Measurements from ENCODE around the gene RNASEH2B. TPM values are rescaled to one million over a fixed set of nuclear protein-coding genes. Genes with fewer than 3 reads are reported as not detected.

RNASEH2B gene
- total RNA-seq, 1 experiment from 2014 or later = 33.3 TPM

DNA sequence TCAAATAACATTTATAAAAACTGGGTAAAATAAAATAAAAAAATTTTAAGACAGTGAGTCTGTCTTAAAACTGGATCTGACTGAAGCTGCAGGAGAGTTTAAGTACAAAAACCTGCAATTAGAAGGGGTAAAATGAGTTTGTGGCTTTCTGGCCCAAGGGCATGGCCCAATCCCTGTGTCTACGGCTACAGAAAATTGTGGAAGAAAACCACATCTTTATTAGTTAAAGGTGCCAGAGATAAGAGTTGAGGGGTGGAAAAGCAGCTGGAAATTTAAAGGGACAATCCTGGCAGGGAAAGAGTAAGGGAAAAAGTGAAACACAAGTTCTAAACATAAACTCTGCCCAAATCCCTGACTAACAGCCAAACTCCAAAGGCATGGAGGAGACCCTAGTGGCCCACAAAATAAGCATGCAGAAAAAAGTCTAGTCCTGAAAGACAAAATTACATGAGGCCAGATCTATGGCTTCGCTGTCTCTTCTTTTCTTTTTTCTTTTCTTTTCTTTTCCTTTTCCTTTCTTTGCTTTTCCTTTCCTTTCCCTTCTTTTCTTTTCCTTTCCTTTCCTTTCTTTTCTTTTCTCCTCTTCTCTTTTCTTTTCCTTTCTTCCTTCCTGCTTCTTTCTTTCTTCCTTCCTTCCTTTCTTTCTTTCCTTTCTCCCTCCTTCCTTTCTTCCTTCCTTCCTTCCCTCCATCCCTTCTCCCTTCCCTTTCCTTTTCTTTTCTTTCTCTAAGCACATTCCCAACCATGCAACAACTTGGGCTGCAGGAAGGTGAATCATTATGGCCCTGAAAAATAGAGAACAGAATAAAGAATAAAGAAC lies 42.6 kb upstream of the RNASEH2B start:
- ATAC-seq (no peak), DNase-seq (ENCODE audit: low spot score) (no peak)
- no peak overlapping the region for H3K27ac Mint-ChIP-seq
- no peaks in the 10 kb centered on the region for H3K36me3 Mint-ChIP-seq
- peaks cover 6% of the 10 kb centered on the region for H3K4me1 Mint-ChIP-seq
- H3K9me3 Mint-ChIP-seq = peaks cover 18% of the 10 kb centered on the region
- CTCF ChIA-PET = no interaction called here
- no peaks in the 10 kb centered on the region; the same call in 1 of the 2 replicates for H3K27me3 Mint-ChIP-seq (ENCODE audit: low read depth)
- no peak overlapping the region for H3K4me3 Mint-ChIP-seq
- TF ChIP-seq, protein P1, sequence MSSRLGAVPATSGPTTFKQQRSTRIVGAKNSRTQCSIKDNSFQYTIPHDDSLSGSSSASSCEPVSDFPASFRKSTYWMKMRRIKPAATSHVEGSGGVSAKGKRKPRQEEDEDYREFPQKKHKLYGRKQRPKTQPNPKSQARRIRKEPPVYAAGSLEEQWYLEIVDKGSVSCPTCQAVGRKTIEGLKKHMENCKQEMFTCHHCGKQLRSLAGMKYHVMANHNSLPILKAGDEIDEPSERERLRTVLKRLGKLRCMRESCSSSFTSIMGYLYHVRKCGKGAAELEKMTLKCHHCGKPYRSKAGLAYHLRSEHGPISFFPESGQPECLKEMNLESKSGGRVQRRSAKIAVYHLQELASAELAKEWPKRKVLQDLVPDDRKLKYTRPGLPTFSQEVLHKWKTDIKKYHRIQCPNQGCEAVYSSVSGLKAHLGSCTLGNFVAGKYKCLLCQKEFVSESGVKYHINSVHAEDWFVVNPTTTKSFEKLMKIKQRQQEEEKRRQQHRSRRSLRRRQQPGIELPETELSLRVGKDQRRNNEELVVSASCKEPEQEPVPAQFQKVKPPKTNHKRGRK (CRISPR knock-in tag; IDR thresholded peaks at IDR 0.05; ENCODE audit: borderline replicate concordance) = peak; percentile 95; the same call in 1 of the 2 replicates
- TF ChIP-seq, protein P2, sequence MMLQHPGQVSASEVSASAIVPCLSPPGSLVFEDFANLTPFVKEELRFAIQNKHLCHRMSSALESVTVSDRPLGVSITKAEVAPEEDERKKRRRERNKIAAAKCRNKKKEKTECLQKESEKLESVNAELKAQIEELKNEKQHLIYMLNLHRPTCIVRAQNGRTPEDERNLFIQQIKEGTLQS (CRISPR knock-in tag; conservative IDR thresholded peaks at IDR 0.05) = no peak
- POLR2A ChIA-PET = no interaction called here

DNA sequence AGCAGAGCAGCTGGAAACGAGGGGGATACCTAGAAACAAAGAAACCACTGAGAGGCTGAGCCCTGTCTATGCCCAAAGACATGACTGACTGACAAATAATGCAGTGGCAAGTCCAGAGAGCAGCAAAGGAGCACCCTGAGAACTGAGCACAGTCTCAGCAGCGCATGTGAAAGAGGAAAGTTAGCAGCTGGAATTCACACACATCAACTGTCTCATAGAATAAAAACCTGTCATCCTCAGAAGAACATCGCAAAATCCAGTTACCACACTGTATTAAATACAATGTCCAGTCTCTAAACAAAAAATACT lies 42.0 kb upstream of the RNASEH2B start:
- ATAC-seq (peak; percentile 43), DNase-seq (ENCODE audit: low spot score) (no peak)
- Mint-ChIP-seq H3K4me1 (peaks cover 6% of the 10 kb centered on the region), H3K27ac (no peak overlapping the region), H3K27me3 (ENCODE audit: low read depth) (no peaks in the 10 kb centered on the region; the same call in 1 of the 2 replicates), H3K4me3 (no peak overlapping the region), H3K9me3 (peaks cover 17% of the 10 kb centered on the region), H3K36me3 (no peaks in the 10 kb centered on the region)
- POLR2A ChIA-PET = no interaction called here
- CTCF ChIA-PET = interaction anchor here (0.6 kb wide), 1 partner anchor 56 kb away, joined by 3 read pairs; no protein-coding TSS in a partner anchor
- TF ChIP-seq, protein P3, sequence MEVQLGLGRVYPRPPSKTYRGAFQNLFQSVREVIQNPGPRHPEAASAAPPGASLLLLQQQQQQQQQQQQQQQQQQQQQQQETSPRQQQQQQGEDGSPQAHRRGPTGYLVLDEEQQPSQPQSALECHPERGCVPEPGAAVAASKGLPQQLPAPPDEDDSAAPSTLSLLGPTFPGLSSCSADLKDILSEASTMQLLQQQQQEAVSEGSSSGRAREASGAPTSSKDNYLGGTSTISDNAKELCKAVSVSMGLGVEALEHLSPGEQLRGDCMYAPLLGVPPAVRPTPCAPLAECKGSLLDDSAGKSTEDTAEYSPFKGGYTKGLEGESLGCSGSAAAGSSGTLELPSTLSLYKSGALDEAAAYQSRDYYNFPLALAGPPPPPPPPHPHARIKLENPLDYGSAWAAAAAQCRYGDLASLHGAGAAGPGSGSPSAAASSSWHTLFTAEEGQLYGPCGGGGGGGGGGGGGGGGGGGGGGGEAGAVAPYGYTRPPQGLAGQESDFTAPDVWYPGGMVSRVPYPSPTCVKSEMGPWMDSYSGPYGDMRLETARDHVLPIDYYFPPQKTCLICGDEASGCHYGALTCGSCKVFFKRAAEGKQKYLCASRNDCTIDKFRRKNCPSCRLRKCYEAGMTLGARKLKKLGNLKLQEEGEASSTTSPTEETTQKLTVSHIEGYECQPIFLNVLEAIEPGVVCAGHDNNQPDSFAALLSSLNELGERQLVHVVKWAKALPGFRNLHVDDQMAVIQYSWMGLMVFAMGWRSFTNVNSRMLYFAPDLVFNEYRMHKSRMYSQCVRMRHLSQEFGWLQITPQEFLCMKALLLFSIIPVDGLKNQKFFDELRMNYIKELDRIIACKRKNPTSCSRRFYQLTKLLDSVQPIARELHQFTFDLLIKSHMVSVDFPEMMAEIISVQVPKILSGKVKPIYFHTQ (CRISPR knock-in tag; IDR thresholded peaks at IDR 0.05) = no peak
- TF ChIP-seq ZNF317 (CRISPR knock-in tag; IDR thresholded peaks at IDR 0.05; ENCODE audit: borderline replicate concordance, low read depth) (no peak), CREB1 (CRISPR knock-in tag; IDR thresholded peaks at IDR 0.05) (no peak), FOXJ3 (CRISPR knock-in tag; IDR thresholded peaks at IDR 0.05; ENCODE audit: borderline replicate concordance) (no peak), FOXK1 (CRISPR knock-in tag; IDR thresholded peaks at IDR 0.05) (no peak)
- TF ChIP-seq, protein P4, sequence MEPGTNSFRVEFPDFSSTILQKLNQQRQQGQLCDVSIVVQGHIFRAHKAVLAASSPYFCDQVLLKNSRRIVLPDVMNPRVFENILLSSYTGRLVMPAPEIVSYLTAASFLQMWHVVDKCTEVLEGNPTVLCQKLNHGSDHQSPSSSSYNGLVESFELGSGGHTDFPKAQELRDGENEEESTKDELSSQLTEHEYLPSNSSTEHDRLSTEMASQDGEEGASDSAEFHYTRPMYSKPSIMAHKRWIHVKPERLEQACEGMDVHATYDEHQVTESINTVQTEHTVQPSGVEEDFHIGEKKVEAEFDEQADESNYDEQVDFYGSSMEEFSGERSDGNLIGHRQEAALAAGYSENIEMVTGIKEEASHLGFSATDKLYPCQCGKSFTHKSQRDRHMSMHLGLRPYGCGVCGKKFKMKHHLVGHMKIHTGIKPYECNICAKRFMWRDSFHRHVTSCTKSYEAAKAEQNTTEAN (CRISPR knock-in tag; IDR thresholded peaks at IDR 0.05) = no peak

DNA sequence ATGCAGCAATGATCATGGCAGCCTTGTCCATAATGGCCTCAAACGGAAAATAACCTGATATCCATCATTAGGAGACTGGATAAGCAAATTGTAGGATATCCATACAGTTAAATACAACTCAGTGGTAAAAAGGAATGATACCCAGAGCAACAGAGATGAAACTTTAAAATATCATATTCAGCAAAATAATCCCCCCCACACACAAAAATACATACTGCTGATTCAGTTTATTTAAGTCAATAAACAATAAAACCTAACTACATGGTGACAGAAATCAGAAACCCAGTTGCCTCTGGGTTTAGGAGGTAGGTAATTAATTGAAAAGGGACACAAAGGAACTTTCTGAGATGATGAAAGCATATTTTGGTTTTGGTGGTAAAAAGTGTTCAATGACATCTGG lies 38.2 kb upstream of the RNASEH2B start:
- ATAC-seq = no peak
- H3K36me3 Mint-ChIP-seq = no peaks in the 10 kb centered on the region
- TF ChIP-seq, protein P3 (CRISPR knock-in tag; IDR thresholded peaks at IDR 0.05) = no peak
- TF ChIP-seq, protein P5, sequence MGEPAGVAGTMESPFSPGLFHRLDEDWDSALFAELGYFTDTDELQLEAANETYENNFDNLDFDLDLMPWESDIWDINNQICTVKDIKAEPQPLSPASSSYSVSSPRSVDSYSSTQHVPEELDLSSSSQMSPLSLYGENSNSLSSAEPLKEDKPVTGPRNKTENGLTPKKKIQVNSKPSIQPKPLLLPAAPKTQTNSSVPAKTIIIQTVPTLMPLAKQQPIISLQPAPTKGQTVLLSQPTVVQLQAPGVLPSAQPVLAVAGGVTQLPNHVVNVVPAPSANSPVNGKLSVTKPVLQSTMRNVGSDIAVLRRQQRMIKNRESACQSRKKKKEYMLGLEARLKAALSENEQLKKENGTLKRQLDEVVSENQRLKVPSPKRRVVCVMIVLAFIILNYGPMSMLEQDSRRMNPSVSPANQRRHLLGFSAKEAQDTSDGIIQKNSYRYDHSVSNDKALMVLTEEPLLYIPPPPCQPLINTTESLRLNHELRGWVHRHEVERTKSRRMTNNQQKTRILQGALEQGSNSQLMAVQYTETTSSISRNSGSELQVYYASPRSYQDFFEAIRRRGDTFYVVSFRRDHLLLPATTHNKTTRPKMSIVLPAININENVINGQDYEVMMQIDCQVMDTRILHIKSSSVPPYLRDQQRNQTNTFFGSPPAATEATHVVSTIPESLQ (CRISPR knock-in tag; IDR thresholded peaks at IDR 0.05) = no peak
- TF ChIP-seq CREM (CRISPR knock-in tag; IDR thresholded peaks at IDR 0.05) (no peak), ZNF121 (CRISPR knock-in tag; IDR thresholded peaks at IDR 0.05) (no peak), ZNF138 (CRISPR knock-in tag; conservative IDR thresholded peaks at IDR 0.05) (no peak), SMAD4 (CRISPR knock-in tag; IDR thresholded peaks at IDR 0.05) (no peak), ZNF219 (CRISPR knock-in tag; IDR thresholded peaks at IDR 0.05; ENCODE audit: borderline replicate concordance) (no peak), EMX1 (CRISPR knock-in tag; IDR thresholded peaks at IDR 0.05) (no peak), SMAD3 (CRISPR knock-in tag; IDR thresholded peaks at IDR 0.05; ENCODE audit: borderline replicate concordance) (no peak), TP53 (CRISPR knock-in tag; IDR thresholded peaks at IDR 0.05) (no peak)
- TF ChIP-seq, protein P6, sequence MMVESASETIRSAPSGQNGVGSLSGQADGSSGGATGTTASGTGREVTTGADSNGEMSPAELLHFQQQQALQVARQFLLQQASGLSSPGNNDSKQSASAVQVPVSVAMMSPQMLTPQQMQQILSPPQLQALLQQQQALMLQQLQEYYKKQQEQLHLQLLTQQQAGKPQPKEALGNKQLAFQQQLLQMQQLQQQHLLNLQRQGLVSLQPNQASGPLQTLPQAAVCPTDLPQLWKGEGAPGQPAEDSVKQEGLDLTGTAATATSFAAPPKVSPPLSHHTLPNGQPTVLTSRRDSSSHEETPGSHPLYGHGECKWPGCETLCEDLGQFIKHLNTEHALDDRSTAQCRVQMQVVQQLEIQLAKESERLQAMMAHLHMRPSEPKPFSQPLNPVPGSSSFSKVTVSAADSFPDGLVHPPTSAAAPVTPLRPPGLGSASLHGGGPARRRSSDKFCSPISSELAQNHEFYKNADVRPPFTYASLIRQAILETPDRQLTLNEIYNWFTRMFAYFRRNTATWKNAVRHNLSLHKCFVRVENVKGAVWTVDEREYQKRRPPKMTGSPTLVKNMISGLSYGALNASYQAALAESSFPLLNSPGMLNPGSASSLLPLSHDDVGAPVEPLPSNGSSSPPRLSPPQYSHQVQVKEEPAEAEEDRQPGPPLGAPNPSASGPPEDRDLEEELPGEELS (CRISPR knock-in tag; IDR thresholded peaks at IDR 0.05) = no peak

More for the DNA sequence above, 38.2 kb upstream of the RNASEH2B start:
- Mint-ChIP-seq H3K27me3 (ENCODE audit: low read depth) (no peaks in the 10 kb centered on the region; the same call in 1 of the 2 replicates), H3K4me1 (peaks cover 6% of the 10 kb centered on the region), H3K27ac (no peak overlapping the region), H3K4me3 (no peak overlapping the region), H3K9me3 (0 out of 2 replicates have a peak, but pooled peaks cover 3% of the 10 kb centered on the region)
- ChIA-PET POLR2A (no interaction called here), CTCF (no interaction called here)
- no peak for DNase-seq (ENCODE audit: low spot score)
